Thyroid gland (tissue), 4 donors: Measurements from ENCODE around the gene PFKM. TPM values are rescaled to one million over a fixed set of nuclear protein-coding genes. Genes with fewer than 3 reads are reported as not detected.

ENCODE experiments used
- DNase-seq, 2 donors: peaks; one replicate each; pipeline ENCODE4 v3.0.0-alpha.2; 2019
- H3K27ac ChIP-seq, 3 donors: fragments of 200-600 bp; sonication (generic); 1 replicate in 2 of 3; 2 replicates in 1 of 3; pipeline ENCODE4 v1.5.1; 2016 to 2019; ENCODE audit warnings: mild to moderate bottlenecking in 1 of 3, moderate library complexity in 1 of 3
- H3K27me3 ChIP-seq: fragments of 200-600 bp; sonication (generic); one replicate; pipeline ENCODE4 v1.5.1; 2019
- H3K36me3 ChIP-seq, 2 donors: fragments of 200-600 bp; sonication (generic); one replicate each; pipeline ENCODE4 v1.5.1; 2016 to 2019
- H3K4me1 ChIP-seq, 2 donors: fragments of 200-600 bp; sonication (generic); one replicate each; pipeline ENCODE4 v1.5.1; 2017 to 2019
- H3K4me3 ChIP-seq, 3 donors: fragments of 200-600 bp; sonication (generic); replicated peaks in 1 of 3; 1 replicate in 2 of 3; 2 replicates in 1 of 3; pipeline ENCODE4 v1.5.1; 2016; ENCODE audit warnings: mild to moderate bottlenecking in 1 of 3
- H3K9me3 ChIP-seq: fragments of 200-600 bp; sonication (generic); one replicate; pipeline ENCODE4 v1.5.1; 2017
- CTCF ChIP-seq, 6 experiments: fragments of 200-600 bp in 3 of 6; fragments of 450-650 bp in 3 of 6; sonication (generic) in 3 of 6; IDR thresholded peaks; one replicate each; pipeline ENCODE4 v1.5.1; 2016 to 2019; ENCODE audit warnings: antibody characterized with exemption in 6 of 6, mild to moderate bottlenecking in 2 of 6, inconsistent platforms in 1 of 6, moderate library complexity in 1 of 6
- POLR2A ChIP-seq, 2 donors: fragments of 450-650 bp; IDR thresholded peaks; one replicate each; pipeline ENCODE4 v1.6.1; 2017; ENCODE audit warnings: antibody characterized with exemption in 2 of 2, mild to moderate bottlenecking in 2 of 2, moderate library complexity in 1 of 2
- WGBS, 2 donors: methylation state at CpG; one replicate each; pipeline ENCODE4 v1.1.5; 2017; 5-methylcytosine and 5-hydroxymethylcytosine counted together
- intact Hi-C: fragments of 100-400 bp; cut with DNase I; formaldehyde crosslinking; loops from one replicate; pipeline ENCODE4 v1.15.1; 2023
- total RNA-seq, 4 donors: library from RNA; depleted of rRNA; stranded (reverse); fragments of >200 nt; gene quantifications; one replicate each; pipeline ENCODE4 v1.2.3, GENCODE V29; 2016

Gene PFKM
- total RNA-seq, 4 donors from 2014 or later, result 36.1 to 66.7 (median 49.2) TPM

- H3K4me1 ChIP-seq, result no peaks in the 10 kb centered on the region
- TF ChIP-seq POLR2A (IDR thresholded peaks at IDR 0.05) (no peak), CTCF (IDR thresholded peaks at IDR 0.05) (no peak)
- no peak overlapping the region for H3K27ac ChIP-seq
- H3K9me3 ChIP-seq, result no peaks in the 10 kb centered on the region
- H3K36me3 ChIP-seq, result peaks cover 6 to 14% of the 10 kb centered on the region in 2 donors
- no peak for DNase-seq
- intact Hi-C loops, result no loop called here
- WGBS, 2 donors, result 91 to 98% methylated on average over 2 of the region's 2 CpGs
- no peaks in the 10 kb centered on the region for H3K27me3 ChIP-seq
- no peak overlapping the region for H3K4me3 ChIP-seq
Measured at GRCh38 chr12:48126953-48127630, 7.9 kb downstream of the PFKM start.

DNA sequence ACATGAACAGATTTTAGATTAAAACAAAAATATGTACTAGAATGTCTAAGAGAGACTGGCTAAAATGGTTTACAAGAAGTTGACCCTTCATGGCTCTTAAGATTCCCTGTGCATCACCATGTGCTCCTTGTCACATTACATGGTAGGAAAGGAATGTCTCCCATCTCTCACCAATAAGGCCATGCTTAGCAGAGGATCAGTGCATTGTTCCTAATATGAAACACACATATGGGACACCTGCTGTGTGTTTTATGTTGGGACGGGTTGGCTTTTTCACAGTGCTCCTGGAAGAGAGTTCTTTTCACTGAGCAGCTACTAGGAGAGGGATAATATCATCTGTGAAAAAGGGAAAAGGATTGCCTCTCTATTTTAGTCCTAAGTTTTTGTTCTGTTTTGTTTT lies 9.6 kb downstream of the PFKM start:
- no peak for DNase-seq
- Histone ChIP-seq H3K27me3 (no peaks in the 10 kb centered on the region), H3K27ac (no peak overlapping the region), H3K4me3 (no peak overlapping the region), H3K4me1 (no peaks in the 10 kb centered on the region), H3K36me3 (peaks cover 15 to 31% of the 10 kb centered on the region in 2 donors), H3K9me3 (no peaks in the 10 kb centered on the region)
- TF ChIP-seq CTCF (IDR thresholded peaks at IDR 0.05), result no peak
- no peak for TF ChIP-seq POLR2A (IDR thresholded peaks at IDR 0.05)
- 92 to 100% methylated on average over 1 of the region's 1 CpG for WGBS, 2 donors
- intact Hi-C loops, result no loop called here

- intact Hi-C loops, result no loop called here
- TF ChIP-seq POLR2A (IDR thresholded peaks at IDR 0.05) (no peak), CTCF (IDR thresholded peaks at IDR 0.05) (no peak)
- Histone ChIP-seq H3K9me3 (no peaks in the 10 kb centered on the region), H3K36me3 (peaks cover 16 to 36% of the 10 kb centered on the region in 2 donors), H3K27me3 (no peaks in the 10 kb centered on the region), H3K27ac (no peak overlapping the region), H3K4me1 (no peaks in the 10 kb centered on the region), H3K4me3 (no peak overlapping the region)
- no peak for DNase-seq
- whole genome bisulfite sequencing, 2 donors, result 96 to 97% methylated on average over 1 of the region's 1 CpG
Measured at GRCh38 chr12:48129376-48129775, 10.2 kb downstream of the PFKM start.

DNA sequence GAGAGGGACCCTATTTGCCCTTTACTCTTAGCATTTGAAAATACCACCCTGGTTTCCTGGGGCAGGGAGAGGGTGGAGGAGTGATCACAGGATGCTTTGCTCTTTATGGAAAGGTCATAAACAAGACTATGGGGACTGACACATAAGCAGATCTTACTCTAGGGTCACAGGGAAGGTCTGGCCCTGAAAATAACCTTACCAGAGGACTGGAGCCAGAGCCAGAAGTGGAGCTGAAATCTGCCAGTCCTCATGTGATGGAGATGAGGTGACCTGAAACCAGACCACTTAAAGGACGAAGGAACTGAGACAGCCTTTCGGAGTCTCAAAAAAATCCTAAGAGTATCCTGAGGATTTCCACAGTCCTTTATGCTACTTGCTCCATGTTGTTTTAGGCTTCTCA lies 12.4 kb downstream of the PFKM start:
- Histone ChIP-seq H3K27ac (no peak overlapping the region), H3K36me3 (peaks cover 23 to 46% of the 10 kb centered on the region in 2 donors), H3K9me3 (no peaks in the 10 kb centered on the region), H3K27me3 (no peaks in the 10 kb centered on the region), H3K4me1 (no peaks in the 10 kb centered on the region), H3K4me3 (no peak overlapping the region)
- WGBS, 2 donors, result 95 to 98% methylated on average over 2 of the region's 2 CpGs
- intact Hi-C loops, result no loop called here
- no peak for DNase-seq
- TF ChIP-seq POLR2A (IDR thresholded peaks at IDR 0.05), result no peak
- no peak for TF ChIP-seq CTCF (IDR thresholded peaks at IDR 0.05)

DNA sequence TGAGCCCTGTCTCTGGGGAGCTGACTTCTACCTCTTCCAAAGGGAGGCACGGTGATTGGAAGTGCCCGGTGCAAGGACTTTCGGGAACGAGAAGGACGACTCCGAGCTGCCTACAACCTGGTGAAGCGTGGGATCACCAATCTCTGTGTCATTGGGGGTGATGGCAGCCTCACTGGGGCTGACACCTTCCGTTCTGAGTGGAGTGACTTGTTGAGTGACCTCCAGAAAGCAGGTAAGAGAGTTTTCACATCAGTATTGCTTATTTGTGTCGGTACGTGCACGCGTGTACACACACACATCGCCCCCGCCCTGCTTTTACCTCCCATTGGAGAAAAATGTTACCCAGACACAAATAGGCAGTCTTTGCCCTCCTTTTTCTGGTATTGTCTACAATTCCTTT lies 13.7 kb downstream of the PFKM start:
- intact Hi-C loops, result no loop called here
- Histone ChIP-seq H3K9me3 (no peaks in the 10 kb centered on the region), H3K27me3 (no peaks in the 10 kb centered on the region), H3K4me1 (no peaks in the 10 kb centered on the region), H3K36me3 (peaks cover 29 to 55% of the 10 kb centered on the region in 2 donors), H3K4me3 (no peak overlapping the region), H3K27ac (no peak overlapping the region)
- WGBS, 2 donors, result 91 to 96% methylated on average over 14 of the region's 14 CpGs
- TF ChIP-seq POLR2A (IDR thresholded peaks at IDR 0.05) (no peak), CTCF (IDR thresholded peaks at IDR 0.05) (no peak)
- DNase-seq, result no peak
